Caco-2 (cell line): Measurements from ENCODE around the gene DCDC2B. TPM values are rescaled to one million over a fixed set of nuclear protein-coding genes. Genes with fewer than 3 reads are reported as not detected.

Experiments
- BruUV-seq: library from RNA; stranded (reverse); fragments of 400-500 nt; replicated peaks from 2 replicates; lab custom pipeline; 2021; lab: Mats Ljungman, UMichigan
- CTCF ChIA-PET: fragments of 300-600 bp; sonication (Branson Sonifier 250); formaldehyde crosslinking; loops from one replicate; lab custom pipeline; 2022; ENCODE audit warnings: antibody characterized with exemption; lab: Charles Lee
- POLR2A ChIA-PET: fragments of 300-600 bp; sonication (Branson Sonifier 250); formaldehyde crosslinking; loops from one replicate; lab custom pipeline; 2022; ENCODE audit warnings: antibody characterized with exemption; lab: Charles Lee
- DNase-seq, 2 experiments: peaks; one replicate each; pipeline versions ENCODE4 v3.0.0 to v3.0.0-alpha.2; 2020 to 2022
- H3K27me3 ChIP-seq: replicated peaks from 2 replicates; pipeline ENCODE4 v1.6.0; 2011; ENCODE audit warnings: low read length; ENCODE audit not compliant: control insufficient read depth, insufficient read depth
- H3K36me3 ChIP-seq: 2 replicates; pipeline ENCODE4 v1.5.1; 2011; ENCODE audit warnings: low read length; ENCODE audit not compliant: control insufficient read depth, insufficient read depth
- H3K4me1 ChIP-seq: fragments of 250-450 bp; sonication (Bioruptor Pico); 2 replicates; pipeline ENCODE4 v1.5.1; 2020; ENCODE audit warnings: mild to moderate bottlenecking
- H3K4me3 ChIP-seq: 2 replicates; pipeline ENCODE4 v1.5.1; 2011; ENCODE audit warnings: low read depth, mild to moderate bottlenecking, control low read depth, low read length
- H3K9me3 ChIP-seq: fragments of 250-450 bp; sonication (Bioruptor Pico); 2 replicates; pipeline ENCODE4 v1.5.1; 2020; ENCODE audit warnings: mild to moderate bottlenecking, moderate library complexity
- H3K27ac Mint-ChIP-seq: one replicate; pipeline ENCODE4 v1.8.0; 2022; ENCODE audit warnings: mixed read lengths; ENCODE audit not compliant: unreplicated experiment
- H3K27me3 Mint-ChIP-seq: one replicate; pipeline ENCODE4 v1.8.0; 2022; ENCODE audit warnings: mixed read lengths; ENCODE audit not compliant: insufficient read depth, unreplicated experiment
- H3K36me3 Mint-ChIP-seq: one replicate; pipeline ENCODE4 v1.8.0; 2022; ENCODE audit warnings: mild to moderate bottlenecking, mixed read lengths; ENCODE audit not compliant: insufficient read depth, unreplicated experiment
- H3K4me1 Mint-ChIP-seq: one replicate; pipeline ENCODE4 v1.8.0; 2022; ENCODE audit warnings: low read depth, mixed read lengths; ENCODE audit not compliant: unreplicated experiment
- H3K4me3 Mint-ChIP-seq: one replicate; pipeline ENCODE4 v1.8.0; 2022; ENCODE audit warnings: mild to moderate bottlenecking, moderate library complexity, mixed read lengths; ENCODE audit not compliant: unreplicated experiment
- H3K9me3 Mint-ChIP-seq: one replicate; pipeline ENCODE4 v1.8.0; 2022; ENCODE audit warnings: mixed read lengths; ENCODE audit not compliant: unreplicated experiment
- CTCF ChIP-seq, 2 experiments: fragments of 200-600 bp in 1 of 2; IDR thresholded peaks; 1 replicate in 1 of 2; 2 replicates in 1 of 2; pipeline versions ENCODE4 v1.5.1 to v1.8.0; 2011 to 2022; ENCODE audit warnings: antibody characterized with exemption in 1 of 2, control low read depth in 1 of 2, inconsistent platforms in 1 of 2, low read depth in 1 of 2, low read length in 1 of 2, mild to moderate bottlenecking in 1 of 2, moderate library complexity in 1 of 2; ENCODE audit not compliant: insufficient read depth in 1 of 2, severe bottlenecking in 1 of 2, unreplicated experiment in 1 of 2
- intact Hi-C: fragments of 100-400 bp; cut with micrococcal nuclease; formaldehyde crosslinking; loops from one replicate; pipeline ENCODE4 v1.10.0; 2022; ENCODE audit not compliant: unreplicated experiment
- total RNA-seq: library from RNA; stranded (reverse); gene quantifications from 2 replicates; pipeline ENCODE4 v1.2.3, GENCODE V29; 2022

The DCDC2B gene
- total RNA-seq, 1 experiment from 2014 or later: not detected

DNA sequence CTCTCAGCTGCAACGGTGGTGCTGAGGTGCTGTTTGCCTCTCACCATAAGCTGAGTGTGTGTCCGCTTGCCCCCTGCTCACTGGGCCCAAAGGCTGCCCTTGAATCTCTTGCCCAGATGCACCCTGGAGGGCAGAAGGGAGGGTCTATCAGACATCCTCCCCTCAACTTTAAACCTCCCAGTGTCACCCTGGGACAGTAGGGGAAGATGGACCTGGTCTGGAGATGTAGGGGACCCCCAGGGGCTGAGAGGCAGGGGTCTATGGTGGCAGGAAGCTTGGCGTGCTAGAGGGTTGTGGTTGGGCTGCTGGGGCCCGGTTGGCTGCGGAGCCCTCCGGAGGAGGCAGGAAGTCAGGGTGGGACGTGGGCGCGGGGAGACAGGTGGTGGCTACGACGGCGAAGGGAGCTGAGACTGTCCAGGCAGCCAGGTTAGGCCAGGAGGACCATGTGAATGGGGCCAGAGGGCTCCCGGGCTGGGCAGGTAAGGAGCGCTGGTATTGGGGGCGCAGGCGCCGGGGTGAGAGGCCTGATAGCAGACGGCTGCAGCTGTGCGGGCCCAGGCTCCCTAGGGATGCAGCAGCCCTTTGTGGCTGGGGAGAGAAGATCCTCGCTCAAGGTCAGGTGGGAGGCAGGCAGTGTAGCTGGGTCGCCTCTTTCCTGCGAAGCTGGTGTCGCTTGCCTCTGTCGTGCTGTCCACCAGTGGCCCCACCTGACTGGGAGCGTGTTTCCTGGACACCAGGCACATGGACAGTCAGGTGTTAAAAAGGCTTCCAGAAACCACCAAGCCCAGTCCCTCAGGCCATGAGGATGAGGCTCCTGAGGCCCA is 42.2 kb downstream of the DCDC2B start, which contains the start of gene LCK:
Gene LCK, plus strand, starts transcription at position 373 of the 824 bp plus-strand sequence. CDS start 23,065 bp downstream, outside the sequence.
- no peak for DNase-seq
- Mint-ChIP-seq H3K27ac (no peak within 1 kb of the TSS), H3K4me1 (no peaks in the 10 kb centered on the region), H3K36me3 (no peaks in the 10 kb centered on the region), H3K27me3 (no peaks in the 10 kb centered on the region), H3K9me3 (no peaks in the 10 kb centered on the region), H3K4me3 (no peak within 1 kb of the TSS)
- no peaks in the 10 kb centered on the region for H3K36me3 ChIP-seq
- no peaks in the 10 kb centered on the region for H3K4me1 ChIP-seq
- intact Hi-C loops: no loop called here
- no peak for TF ChIP-seq CTCF (IDR thresholded peaks at IDR 0.05; ENCODE audit: insufficient read depth in 1 of 2, low read depth in 1 of 2, low read length in 1 of 2, severe bottlenecking in 1 of 2, unreplicated experiment in 1 of 2)
- CTCF ChIA-PET: no interaction called here
- no peaks in the 10 kb centered on the region for H3K9me3 ChIP-seq
- H3K27me3 ChIP-seq: no peaks in the 10 kb centered on the region
- POLR2A ChIA-PET: interaction anchor here (0.6 kb wide), 1 partner anchor 25 kb away, joined by 4 read pairs; no protein-coding TSS in a partner anchor
- H3K4me3 ChIP-seq: no peak within 1 kb of the TSS
- BruUV-seq: no TSS peak

DNA sequence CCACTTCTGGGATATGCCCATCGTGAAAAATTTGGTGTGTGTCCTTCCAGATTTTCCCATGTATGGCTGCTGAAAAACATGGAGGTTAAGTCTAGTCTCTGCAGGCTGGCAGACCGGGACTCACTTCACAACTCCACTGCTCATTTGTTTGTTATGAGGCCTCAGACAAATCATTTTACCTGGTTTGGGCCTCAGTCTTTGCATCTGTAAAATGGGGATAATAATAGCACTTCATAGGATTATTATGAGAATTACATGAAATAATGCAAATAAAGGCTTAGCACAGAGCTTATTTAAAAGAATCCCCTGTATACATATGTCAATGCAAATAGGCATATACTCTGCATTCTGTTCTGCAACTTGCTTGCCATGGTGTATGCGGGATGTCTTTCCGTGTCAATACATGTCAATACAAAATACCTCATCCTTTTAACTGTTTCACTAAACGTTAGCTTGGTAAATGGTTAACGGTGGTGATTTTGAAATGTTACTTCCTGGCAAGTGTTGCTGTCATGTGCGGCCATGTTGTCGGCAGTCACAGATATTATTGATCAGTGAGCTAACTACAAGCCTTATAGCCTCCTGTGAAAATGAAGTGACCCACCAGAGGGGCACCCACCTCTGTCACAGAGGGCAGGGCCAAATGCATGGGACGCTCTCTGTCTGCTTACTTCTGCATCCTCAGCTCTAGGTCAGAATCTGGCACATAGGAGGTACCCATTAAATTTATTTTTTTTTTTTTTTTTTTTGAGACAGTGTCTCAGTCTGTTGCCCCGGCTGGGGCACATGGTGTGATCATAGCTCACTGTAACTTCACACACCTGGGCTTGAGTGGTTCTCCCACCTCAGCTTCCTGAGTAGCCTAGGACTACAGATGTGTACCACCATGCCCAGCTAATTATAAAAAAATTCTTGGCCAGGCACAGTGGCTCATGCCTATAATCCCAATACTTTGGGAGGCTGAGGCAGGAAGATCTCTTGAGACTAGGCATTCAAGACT is 46.5 kb downstream of the DCDC2B start:
- POLR2A ChIA-PET: no interaction called here
- no peaks in the 10 kb centered on the region for H3K36me3 Mint-ChIP-seq
- no peaks in the 10 kb centered on the region for H3K36me3 ChIP-seq
- H3K9me3 Mint-ChIP-seq: no peaks in the 10 kb centered on the region
- no peaks in the 10 kb centered on the region for H3K9me3 ChIP-seq
- DNase-seq: no peak
- intact Hi-C loops: no loop called here
- no peaks in the 10 kb centered on the region for H3K27me3 Mint-ChIP-seq
- no TSS peak for BruUV-seq
- H3K27me3 ChIP-seq: no peaks in the 10 kb centered on the region
- H3K27ac Mint-ChIP-seq: no peak overlapping the region
- no peaks in the 10 kb centered on the region for H3K4me1 Mint-ChIP-seq
- H3K4me1 ChIP-seq: no peaks in the 10 kb centered on the region
- H3K4me3 ChIP-seq: no peak overlapping the region
- H3K4me3 Mint-ChIP-seq: no peak overlapping the region
- CTCF ChIA-PET: no interaction called here
- TF ChIP-seq CTCF (IDR thresholded peaks at IDR 0.05; ENCODE audit: insufficient read depth in 1 of 2, low read depth in 1 of 2, low read length in 1 of 2, severe bottlenecking in 1 of 2, unreplicated experiment in 1 of 2): no peak
